Measurements from ENCODE around the gene PITPNB.

Gene PITPNB

DNA sequence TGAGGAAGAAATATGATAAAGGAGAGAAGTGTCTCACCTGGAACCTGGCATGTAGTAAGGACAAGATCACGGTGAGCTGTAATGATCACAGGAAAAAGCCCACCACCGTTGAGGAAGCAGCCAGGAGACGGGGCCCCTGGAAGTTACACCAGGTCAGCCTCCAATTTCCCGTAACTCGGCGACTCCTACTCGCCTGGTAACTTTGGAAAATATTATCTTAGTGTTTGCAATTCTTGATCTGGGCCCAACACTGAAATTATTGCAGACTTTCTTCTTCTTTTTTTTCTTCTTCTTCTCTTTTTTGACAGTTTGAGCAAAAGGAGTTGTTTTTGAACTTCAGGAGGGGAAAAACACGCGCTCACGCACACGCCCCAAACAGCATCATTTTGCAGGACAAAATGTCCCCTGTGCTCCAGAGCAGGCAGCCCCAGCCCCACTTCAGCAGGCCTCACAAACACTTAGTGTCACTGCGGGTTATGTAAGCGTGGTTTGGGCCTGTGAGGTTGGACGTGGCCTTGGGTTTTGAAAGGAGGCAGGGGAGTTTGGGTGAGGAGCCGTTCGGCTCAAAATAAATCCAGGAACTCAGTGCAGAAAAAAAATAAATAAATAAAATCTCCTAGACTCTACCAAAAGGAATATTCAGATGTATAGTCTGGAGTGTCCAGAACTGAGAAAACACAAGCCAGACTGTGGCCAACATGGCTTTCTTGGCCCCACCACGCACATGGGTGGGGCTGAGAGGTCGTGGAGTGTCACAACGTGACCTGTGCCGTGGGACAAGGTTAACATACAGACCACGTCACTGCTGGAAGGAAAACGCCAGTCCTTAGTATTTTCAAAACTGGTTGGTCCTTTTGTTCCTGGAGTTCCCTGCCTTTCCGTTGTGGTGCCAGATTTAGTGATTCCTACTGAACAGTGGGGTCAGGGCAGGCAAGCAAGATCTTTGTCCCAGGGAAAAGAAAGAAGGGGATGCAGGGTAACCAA lies 91.2 kb downstream of the PITPNB start:
- DNase-seq (ENCODE audit: low read depth), result no peak
- H3K4me3 ChIP-seq (ENCODE audit: low read depth, low read length), result no peak overlapping the region

DNA sequence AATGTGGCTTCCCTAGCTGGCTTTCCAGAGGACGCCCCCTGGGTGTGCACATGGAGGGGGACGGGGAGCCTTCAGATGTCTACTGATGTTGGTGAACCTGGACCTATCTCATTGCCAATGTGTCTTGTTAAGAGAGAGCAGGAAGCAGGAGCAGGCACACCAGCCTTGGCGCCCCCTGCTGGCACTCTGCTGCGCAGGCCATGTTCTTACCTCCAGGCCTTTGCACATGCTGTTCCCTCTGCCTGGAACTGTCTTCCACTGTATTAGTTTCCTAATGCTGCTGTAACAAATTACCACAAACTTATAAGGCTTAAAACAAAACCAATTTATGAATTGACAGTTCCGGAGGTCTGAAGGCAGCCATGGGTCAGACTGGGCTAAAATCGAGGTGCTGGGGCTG lies 93.9 kb downstream of the PITPNB start:
- no peak overlapping the region for H3K4me3 ChIP-seq (ENCODE audit: low read depth, low read length)
- no peak for DNase-seq (ENCODE audit: low read depth)
- TF ChIP-seq, protein P1, sequence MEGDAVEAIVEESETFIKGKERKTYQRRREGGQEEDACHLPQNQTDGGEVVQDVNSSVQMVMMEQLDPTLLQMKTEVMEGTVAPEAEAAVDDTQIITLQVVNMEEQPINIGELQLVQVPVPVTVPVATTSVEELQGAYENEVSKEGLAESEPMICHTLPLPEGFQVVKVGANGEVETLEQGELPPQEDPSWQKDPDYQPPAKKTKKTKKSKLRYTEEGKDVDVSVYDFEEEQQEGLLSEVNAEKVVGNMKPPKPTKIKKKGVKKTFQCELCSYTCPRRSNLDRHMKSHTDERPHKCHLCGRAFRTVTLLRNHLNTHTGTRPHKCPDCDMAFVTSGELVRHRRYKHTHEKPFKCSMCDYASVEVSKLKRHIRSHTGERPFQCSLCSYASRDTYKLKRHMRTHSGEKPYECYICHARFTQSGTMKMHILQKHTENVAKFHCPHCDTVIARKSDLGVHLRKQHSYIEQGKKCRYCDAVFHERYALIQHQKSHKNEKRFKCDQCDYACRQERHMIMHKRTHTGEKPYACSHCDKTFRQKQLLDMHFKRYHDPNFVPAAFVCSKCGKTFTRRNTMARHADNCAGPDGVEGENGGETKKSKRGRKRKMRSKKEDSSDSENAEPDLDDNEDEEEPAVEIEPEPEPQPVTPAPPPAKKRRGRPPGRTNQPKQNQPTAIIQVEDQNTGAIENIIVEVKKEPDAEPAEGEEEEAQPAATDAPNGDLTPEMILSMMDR (IDR thresholded peaks at IDR 0.05; ENCODE audit: control insufficient read depth, extremely low read depth, insufficient read depth), result no peak

More for the DNA sequence above, 91.2 kb downstream of the PITPNB start:
- TF ChIP-seq, protein P1 (IDR thresholded peaks at IDR 0.05; ENCODE audit: control insufficient read depth, extremely low read depth, insufficient read depth), result no peak

DNA sequence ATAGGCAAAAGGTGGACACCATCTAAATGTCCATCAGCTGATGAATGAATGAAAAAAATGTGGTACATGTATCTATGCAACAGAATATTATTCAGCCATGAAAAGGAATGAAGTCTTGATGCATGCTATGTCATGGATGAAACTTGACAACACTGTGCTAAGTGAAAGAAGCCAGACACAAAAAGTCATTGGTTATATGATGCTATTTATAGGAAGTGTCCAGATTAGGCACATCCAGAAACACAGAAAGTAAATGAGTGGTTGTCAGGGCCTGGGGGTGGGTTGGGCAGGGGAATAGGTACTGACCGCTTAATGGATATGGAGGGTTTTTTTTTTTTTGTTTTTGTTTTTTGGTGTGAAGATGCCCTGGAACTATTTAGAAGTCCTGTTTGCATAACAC lies 95.8 kb downstream of the PITPNB start:
- no peak overlapping the region for H3K4me3 ChIP-seq (ENCODE audit: low read depth, low read length)
- TF ChIP-seq, protein P1 (IDR thresholded peaks at IDR 0.05; ENCODE audit: control insufficient read depth, extremely low read depth, insufficient read depth), result no peak
- DNase-seq (ENCODE audit: low read depth), result no peak

DNA sequence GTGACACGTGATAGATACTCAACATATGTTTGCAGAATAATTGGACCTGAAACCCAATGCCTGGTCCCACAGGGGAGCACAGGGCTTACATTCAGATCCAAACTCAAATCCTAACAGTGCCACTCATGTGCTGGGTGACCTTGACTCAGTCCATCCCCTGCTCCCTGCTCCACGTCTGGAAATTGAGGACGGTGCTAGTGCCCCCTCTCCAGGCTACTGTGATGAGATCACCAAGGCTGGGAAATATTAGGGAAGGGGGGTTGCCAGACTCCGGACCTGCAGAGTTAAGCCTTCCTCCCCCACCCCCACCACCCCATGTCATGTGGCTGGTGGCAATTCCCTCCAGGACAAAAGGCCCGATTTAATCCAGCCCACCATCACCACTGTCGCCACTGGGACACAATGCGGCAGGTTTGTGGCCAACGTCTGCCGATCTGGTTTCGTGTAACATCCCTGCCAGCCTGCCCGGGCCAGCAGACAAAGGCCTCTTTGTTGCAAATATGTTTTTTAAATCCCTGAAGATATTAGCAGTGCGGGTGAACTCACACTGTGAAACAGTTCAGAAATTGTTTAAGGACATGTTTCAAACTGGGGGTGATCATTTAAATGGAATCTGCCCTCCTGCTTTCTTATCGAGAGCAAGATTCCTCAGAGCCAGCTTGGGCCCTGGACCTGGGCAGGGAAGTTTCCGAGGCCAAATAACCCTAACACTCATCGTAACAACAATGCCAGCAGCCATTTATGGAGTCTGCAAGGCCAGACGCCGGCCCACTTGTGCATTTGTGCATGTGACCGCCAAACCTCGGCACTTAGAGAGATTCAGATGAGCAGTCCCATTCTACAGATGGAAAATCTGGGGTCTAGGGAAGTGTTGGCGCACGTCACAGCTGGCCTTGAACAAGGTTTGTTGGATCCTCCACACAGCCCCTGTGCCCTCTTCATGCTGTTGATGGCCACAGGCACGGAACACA lies 97.9 kb downstream of the PITPNB start:
- H3K4me3 ChIP-seq (ENCODE audit: low read depth, low read length), result no peak overlapping the region
- TF ChIP-seq, protein P1 (IDR thresholded peaks at IDR 0.05; ENCODE audit: control insufficient read depth, extremely low read depth, insufficient read depth), result no peak
- DNase-seq (ENCODE audit: low read depth), result no peak

DNA sequence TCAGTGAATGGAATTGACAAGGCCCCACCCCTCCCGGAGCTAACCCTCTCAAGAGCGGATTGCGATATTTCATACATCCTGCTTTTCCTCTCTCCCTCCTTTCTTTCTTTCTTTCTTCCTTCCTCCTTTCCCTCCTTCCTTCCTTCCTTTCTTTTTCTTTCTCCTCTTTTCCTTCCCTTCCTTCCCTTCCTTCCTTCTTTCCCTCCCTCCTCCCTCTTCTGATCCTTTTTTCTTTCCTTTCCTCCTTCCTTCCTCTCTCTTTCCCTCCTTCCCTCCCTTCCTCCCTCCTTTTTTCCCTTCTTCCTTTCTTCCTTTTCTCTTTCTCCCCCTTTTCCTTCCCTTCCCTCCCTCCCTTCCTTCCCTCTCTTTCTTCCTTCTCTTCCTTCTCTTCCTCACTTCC lies 102.5 kb downstream of the PITPNB start:
- H3K4me3 ChIP-seq (ENCODE audit: low read depth, low read length), result no peak overlapping the region
- DNase-seq (ENCODE audit: low read depth), result no peak
- TF ChIP-seq, protein P1 (IDR thresholded peaks at IDR 0.05; ENCODE audit: control insufficient read depth, extremely low read depth, insufficient read depth), result no peak

DNA sequence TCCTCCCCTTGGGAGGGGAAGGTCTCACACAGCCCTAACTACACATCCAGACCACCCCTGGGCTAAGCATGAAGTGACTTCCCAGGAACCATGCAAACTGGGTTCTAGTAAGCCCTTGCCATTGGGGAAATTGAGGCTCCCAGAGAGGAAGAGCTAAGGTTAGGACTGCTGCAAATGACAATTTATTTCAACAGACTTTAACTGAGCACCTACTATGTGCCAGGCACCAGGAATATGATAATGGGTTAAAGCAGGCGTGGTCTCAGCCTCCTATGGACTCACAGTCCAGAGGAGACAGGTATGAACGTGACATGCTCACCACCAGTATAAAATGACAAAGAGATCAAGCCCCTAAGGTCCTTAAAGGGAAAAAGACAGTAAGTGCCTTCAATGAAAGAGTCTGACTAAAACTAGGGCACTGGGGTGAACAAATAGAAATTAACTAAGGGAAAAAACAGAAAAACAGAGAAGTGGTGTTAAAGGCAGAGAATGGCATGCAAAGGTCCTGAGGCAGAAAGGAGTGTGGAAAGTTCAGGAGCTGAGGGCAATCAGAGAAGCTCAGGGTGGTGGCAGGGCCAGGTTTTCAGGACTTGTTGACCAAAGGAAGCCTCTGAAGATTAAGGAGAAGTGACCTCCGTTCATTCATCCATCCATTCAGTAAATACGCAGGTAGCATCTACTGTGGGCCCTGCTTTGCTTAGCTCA lies 103.1 kb downstream of the PITPNB start:
- DNase-seq (ENCODE audit: low read depth), result no peak
- TF ChIP-seq, protein P1 (IDR thresholded peaks at IDR 0.05; ENCODE audit: control insufficient read depth, extremely low read depth, insufficient read depth), result no peak
- H3K4me3 ChIP-seq (ENCODE audit: low read depth, low read length), result no peak overlapping the region
